Stomach smooth muscle (tissue), 2 donors: ENCODE data around the gene PPP1R3D.
"Not testable (repeated sequence)": the region's sequence is repeated elsewhere in the genome, so short reads cannot be mapped to it uniquely, and the experiment has no call there.

Experiments used
- H3K27ac ChIP-seq: one replicate; pipeline ENCODE4 v1.7.0; 2013; ENCODE audit warnings: mild to moderate bottlenecking, low read length, inconsistent platforms
- H3K27me3 ChIP-seq, 2 donors: one replicate each; pipeline ENCODE4 v1.7.0; 2013; ENCODE audit warnings: low read length in 2 of 2; ENCODE audit not compliant: insufficient read depth in 2 of 2, control insufficient read depth in 1 of 2
- H3K36me3 ChIP-seq, 2 donors: one replicate each; pipeline ENCODE4 v1.7.0; 2013; ENCODE audit warnings: low read length in 2 of 2; ENCODE audit not compliant: control insufficient read depth in 2 of 2, insufficient read depth in 2 of 2
- H3K4me1 ChIP-seq: one replicate; pipeline ENCODE4 v1.7.0; 2013; ENCODE audit warnings: low read length; ENCODE audit not compliant: control insufficient read depth, insufficient read depth
- H3K4me3 ChIP-seq, 2 donors: one replicate each; pipeline ENCODE4 v1.7.0; 2013; ENCODE audit warnings: low read length in 2 of 2
- H3K9ac ChIP-seq, 2 donors: one replicate each; pipeline ENCODE4 v1.7.0; 2013; ENCODE audit warnings: low read length in 2 of 2, mild to moderate bottlenecking in 1 of 2
- H3K9me3 ChIP-seq, 2 donors: one replicate each; pipeline ENCODE4 v1.7.0; 2013; ENCODE audit warnings: low read length in 2 of 2; ENCODE audit not compliant: control insufficient read depth in 2 of 2
- donor health status: healthy.
- donor health status: Pancreatic carcinoma.

PPP1R3D gene

GRCh38 chr20:59920944-59921343 lies 19.2 kb downstream of the PPP1R3D start:
- H3K4me1 ChIP-seq: no peaks in the 10 kb centered on the region
- no peak overlapping the region for H3K4me3 ChIP-seq
- no peak overlapping the region for H3K27ac ChIP-seq
- H3K36me3 ChIP-seq: no peaks in the 10 kb centered on the region
- no peaks in the 10 kb centered on the region for H3K9me3 ChIP-seq
- no peak overlapping the region for H3K9ac ChIP-seq
- H3K27me3 ChIP-seq: peaks cover 0 to 4% of the 10 kb centered on the region in 2 donors

GRCh38 chr20:59912609-59913008 lies 27.5 kb downstream of the PPP1R3D start:
- Histone ChIP-seq H3K9ac (no peak overlapping the region), H3K27me3 (no peaks in the 10 kb centered on the region), H3K4me3 (no peak overlapping the region), H3K36me3 (no peaks in the 10 kb centered on the region), H3K9me3 (no peaks in the 10 kb centered on the region), H3K27ac (no peak overlapping the region), H3K4me1 (no peaks in the 10 kb centered on the region)

DNA sequence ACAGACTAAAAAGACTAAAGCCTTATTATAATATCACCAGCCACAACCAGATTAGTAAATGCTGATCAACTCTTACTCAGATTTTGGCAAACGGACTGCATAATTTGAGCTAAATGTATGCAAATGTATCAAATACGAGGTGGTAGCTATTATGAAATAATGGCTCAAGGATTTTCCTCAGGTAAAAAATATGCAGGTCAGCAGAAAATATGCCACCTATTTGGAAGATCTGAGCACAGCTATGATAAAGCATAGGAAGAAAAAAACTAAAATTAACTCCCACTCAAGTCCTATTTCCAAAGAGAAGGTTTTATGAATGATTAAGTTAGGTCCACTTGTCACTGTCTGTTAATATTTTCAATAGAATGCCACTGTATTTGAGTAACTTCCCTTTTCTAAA lies 29.1 kb downstream of the PPP1R3D start:
- Histone ChIP-seq H3K9me3 (no peaks in the 10 kb centered on the region), H3K4me3 (no peak overlapping the region), H3K9ac (no peak overlapping the region), H3K4me1 (no peaks in the 10 kb centered on the region), H3K36me3 (no peaks in the 10 kb centered on the region), H3K27me3 (no peaks in the 10 kb centered on the region), H3K27ac (no peak overlapping the region)

GRCh38 chr20:59908855-59909254 lies 31.2 kb downstream of the PPP1R3D start:
- Histone ChIP-seq H3K9me3 (no peaks in the 10 kb centered on the region), H3K27me3 (no peaks in the 10 kb centered on the region), H3K36me3 (no peaks in the 10 kb centered on the region), H3K27ac (no peak overlapping the region), H3K4me3 (no peak overlapping the region), H3K4me1 (no peaks in the 10 kb centered on the region), H3K9ac (no peak overlapping the region)

DNA sequence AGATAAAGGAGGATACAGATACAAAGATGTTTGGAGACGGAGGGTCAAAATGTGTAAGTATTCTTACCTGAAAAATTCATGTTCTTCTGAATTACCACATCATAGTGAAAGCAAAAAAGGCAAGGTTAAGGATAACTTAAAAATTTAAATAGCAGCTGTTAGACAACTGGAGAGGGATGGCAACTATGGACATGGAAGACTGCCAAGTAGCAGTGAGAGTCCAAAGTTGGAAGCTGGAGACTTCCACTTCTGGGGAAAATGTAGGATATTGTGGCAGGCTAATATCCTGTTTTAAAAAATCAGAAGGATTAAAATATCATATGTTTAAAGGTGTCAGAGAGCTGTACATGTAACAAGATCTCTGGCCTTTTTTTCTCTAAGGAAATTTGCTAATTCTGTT lies 36.5 kb downstream of the PPP1R3D start:
- no peaks in the 10 kb centered on the region for H3K36me3 ChIP-seq
- H3K27me3 ChIP-seq: no peaks in the 10 kb centered on the region
- no peak overlapping the region for H3K27ac ChIP-seq
- H3K9ac ChIP-seq: no peak overlapping the region
- H3K4me1 ChIP-seq: no peaks in the 10 kb centered on the region
- no peaks in the 10 kb centered on the region for H3K9me3 ChIP-seq
- no peak overlapping the region for H3K4me3 ChIP-seq

GRCh38 chr20:59902470-59902869 lies 37.6 kb downstream of the PPP1R3D start:
- H3K4me1 ChIP-seq: no peaks in the 10 kb centered on the region
- H3K9ac ChIP-seq: no peak overlapping the region
- H3K27ac ChIP-seq: no peak overlapping the region
- no peaks in the 10 kb centered on the region for H3K36me3 ChIP-seq
- H3K9me3 ChIP-seq: no peaks in the 10 kb centered on the region
- no peaks in the 10 kb centered on the region for H3K27me3 ChIP-seq
- H3K4me3 ChIP-seq: no peak overlapping the region

DNA sequence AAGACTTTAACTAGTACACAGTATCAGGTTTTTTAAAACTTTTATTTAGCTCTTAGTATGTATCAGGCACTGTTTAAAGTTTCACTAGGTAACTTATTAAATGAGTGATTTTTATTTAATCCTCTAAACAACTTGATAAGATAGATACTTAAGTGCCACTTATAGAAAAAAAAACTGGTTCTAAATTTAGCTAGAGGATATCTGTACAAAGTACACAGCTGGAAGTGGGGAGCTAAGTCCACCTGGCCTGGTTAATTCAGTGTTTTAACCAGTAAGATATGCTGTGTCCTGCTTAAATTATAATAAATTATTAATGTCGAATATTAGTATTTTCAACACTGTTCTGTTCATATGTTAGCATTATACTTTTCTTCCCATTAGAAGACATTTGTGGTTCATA lies 44.2 kb downstream of the PPP1R3D start:
- Histone ChIP-seq H3K27ac (no peak overlapping the region), H3K9me3 (no peaks in the 10 kb centered on the region), H3K36me3 (no peaks in the 10 kb centered on the region), H3K4me3 (no peak overlapping the region), H3K9ac (no peak overlapping the region), H3K4me1 (no peaks in the 10 kb centered on the region), H3K27me3 (no peaks in the 10 kb centered on the region)

DNA sequence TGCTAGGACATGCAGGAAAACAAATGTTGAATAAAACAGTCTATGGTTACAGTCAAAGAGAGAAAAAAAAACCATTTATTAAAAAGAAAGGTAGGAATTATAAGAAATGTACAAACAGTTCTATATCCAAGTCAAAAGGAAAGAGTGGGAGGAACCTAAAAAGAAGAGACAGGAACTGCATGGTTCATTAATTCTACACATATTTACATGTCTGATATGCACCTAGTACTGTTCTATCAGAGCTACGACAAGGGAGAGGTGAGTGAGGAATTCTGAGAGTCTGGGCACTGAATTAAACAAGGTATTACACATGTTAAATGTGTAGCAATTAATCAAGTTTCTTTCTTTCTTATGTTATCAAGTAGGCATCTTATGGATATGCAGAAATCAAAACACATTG lies 48.5 kb downstream of the PPP1R3D start:
- H3K27me3 ChIP-seq: no peaks in the 10 kb centered on the region
- no peaks in the 10 kb centered on the region for H3K9me3 ChIP-seq
- H3K36me3 ChIP-seq: no peaks in the 10 kb centered on the region
- H3K9ac ChIP-seq: no peak overlapping the region
- H3K27ac ChIP-seq: no peak overlapping the region
- H3K4me3 ChIP-seq: no peak overlapping the region
- H3K4me1 ChIP-seq: no peaks in the 10 kb centered on the region

- H3K36me3 ChIP-seq, H3K27me3 ChIP-seq, H3K9ac ChIP-seq, H3K27ac ChIP-seq, H3K4me3 ChIP-seq, H3K9me3 ChIP-seq, H3K4me1 ChIP-seq: not testable (repeated sequence)
These were observed 50.1 kb downstream of the PPP1R3D start for GRCh38 chr20:59890035-59890434.

GRCh38 chr20:59888050-59888449 lies 52.1 kb downstream of the PPP1R3D start:
- H3K9ac ChIP-seq: no peak overlapping the region
- H3K9me3 ChIP-seq: no peaks in the 10 kb centered on the region
- no peaks in the 10 kb centered on the region for H3K27me3 ChIP-seq
- no peaks in the 10 kb centered on the region for H3K36me3 ChIP-seq
- H3K27ac ChIP-seq: no peak overlapping the region
- no peak overlapping the region for H3K4me3 ChIP-seq
- H3K4me1 ChIP-seq: no peaks in the 10 kb centered on the region
